Coronary artery (tissue), 2 donors: ENCODE results near the gene ZNF541.

Experiments
- DNase-seq: peaks from one replicate; pipeline ENCODE4 v3.0.0-alpha.2; 2017; ENCODE audit warnings: low spot score
- H3K27ac ChIP-seq, 2 donors: fragments of 200-600 bp; sonication (generic); one replicate each; pipeline ENCODE4 v1.5.1; 2016 to 2019
- H3K4me3 ChIP-seq: fragments of 200-600 bp; sonication (generic); 2 replicates; pipeline ENCODE4 v1.5.1; 2016; ENCODE audit warnings: mild to moderate bottlenecking, moderate library complexity
- CTCF ChIP-seq: fragments of 200-600 bp; sonication (generic); IDR thresholded peaks from one replicate; pipeline ENCODE4 v1.5.1; 2019; ENCODE audit warnings: antibody characterized with exemption

The ZNF541 gene

GRCh38 chr19:47529018-47529742 is 43.8 kb downstream of the ZNF541 start:
- TF ChIP-seq CTCF = no peak
- no peak overlapping the region for H3K27ac ChIP-seq
- no peak overlapping the region for H3K4me3 ChIP-seq
- DNase-seq = no peak

DNA sequence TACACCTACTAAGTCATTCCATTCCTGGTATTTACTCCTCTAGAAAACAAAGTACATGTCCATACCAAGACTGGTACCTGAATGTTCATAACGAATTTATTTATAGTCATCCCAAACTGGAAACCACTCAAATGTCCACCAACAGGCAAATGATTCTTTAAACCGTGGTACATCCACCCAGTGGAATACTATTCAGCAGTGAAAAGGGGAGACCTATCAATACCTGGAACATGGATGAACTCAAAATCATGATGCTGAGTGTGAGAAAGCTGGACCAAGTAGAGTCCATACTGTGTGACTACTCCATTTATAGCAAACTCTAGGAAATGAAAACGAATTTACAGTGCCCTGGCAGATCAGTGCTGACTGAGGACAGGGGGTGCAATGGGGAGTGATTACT is 46.1 kb downstream of the ZNF541 start:
- TF ChIP-seq CTCF = no peak
- DNase-seq = no peak
- H3K27ac ChIP-seq = no peak overlapping the region
- no peak overlapping the region for H3K4me3 ChIP-seq

DNA sequence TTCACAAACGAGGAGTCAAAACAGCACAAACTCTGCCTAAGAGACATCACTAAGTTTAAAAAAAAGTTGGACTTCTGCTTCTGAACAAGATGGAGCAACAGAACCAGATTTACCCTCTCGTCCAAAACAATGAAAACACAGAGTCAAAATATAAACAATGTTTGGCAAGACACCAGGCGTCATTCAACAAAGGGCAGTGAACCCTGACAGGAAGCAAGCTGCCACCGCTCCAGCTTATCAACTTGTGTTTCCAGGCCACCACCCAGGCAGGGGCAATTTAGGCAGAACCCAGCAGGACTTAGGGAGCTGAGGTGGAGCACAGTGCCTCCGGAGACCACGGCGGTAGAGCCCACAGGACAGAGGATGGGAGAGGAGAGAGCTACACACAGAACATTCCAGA is 49.5 kb downstream of the ZNF541 start:
- H3K27ac ChIP-seq = no peak overlapping the region

More for the DNA sequence above, 49.5 kb downstream of the ZNF541 start:
- TF ChIP-seq CTCF = no peak
- no peak overlapping the region for H3K4me3 ChIP-seq
- no peak for DNase-seq
